Measurements from ENCODE around the gene TNS3.
A peak's percentile ranks its signal among the peaks of the same experiment; 100 is the strongest.

The TNS3 gene

DNA sequence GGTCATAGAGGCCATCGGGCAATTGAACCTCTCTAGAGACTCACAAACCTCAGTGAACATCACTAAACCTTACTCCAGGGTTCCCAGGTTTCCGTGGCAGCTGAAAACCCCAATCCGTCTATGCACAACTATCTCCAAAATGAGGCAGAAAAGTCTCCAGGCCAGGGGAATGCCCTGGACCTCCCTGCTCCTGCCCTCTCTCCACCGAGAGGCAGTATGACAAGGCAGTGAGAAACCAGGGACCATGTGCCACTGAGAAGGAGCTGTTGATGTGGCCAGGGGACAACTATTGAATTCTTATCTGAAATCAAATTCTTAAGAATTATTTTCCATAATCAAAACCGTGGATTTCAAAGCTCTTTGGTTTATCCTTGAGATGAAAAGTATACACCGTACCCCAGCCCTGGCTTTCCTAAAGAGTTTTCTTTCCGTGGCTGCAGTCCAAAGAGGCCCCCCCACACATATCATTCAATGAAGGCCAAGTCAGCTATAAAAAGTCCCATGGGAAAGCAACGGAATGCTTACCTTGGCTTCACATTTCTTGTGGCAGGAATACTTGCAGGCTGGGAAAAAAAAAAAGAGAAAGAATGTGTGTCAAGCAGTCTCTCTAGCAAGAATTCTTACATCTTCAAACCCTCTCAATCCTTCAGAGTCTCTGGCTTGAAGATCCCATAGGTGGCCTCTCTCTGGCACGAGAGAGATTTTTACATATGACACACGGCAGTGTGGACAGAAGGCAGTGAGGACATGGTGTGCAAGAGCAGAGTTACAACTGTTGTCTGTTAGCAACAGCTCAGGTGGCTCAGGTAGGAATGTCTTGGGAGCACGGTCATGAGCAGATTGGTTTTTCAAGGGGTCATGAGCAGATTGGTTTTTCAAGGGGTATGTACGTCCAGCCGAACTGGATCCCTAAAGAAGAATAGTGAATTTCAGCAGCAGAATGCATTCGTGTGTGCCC lies 75.2 kb downstream of the TNS3 start:
- TF ChIP-seq POLR2A (IDR thresholded peaks at IDR 0.05; ENCODE audit: low read length) (no peak), GATA1 (IDR thresholded peaks at IDR 0.05; ENCODE audit: low read depth, low read length) (no peak)

DNA sequence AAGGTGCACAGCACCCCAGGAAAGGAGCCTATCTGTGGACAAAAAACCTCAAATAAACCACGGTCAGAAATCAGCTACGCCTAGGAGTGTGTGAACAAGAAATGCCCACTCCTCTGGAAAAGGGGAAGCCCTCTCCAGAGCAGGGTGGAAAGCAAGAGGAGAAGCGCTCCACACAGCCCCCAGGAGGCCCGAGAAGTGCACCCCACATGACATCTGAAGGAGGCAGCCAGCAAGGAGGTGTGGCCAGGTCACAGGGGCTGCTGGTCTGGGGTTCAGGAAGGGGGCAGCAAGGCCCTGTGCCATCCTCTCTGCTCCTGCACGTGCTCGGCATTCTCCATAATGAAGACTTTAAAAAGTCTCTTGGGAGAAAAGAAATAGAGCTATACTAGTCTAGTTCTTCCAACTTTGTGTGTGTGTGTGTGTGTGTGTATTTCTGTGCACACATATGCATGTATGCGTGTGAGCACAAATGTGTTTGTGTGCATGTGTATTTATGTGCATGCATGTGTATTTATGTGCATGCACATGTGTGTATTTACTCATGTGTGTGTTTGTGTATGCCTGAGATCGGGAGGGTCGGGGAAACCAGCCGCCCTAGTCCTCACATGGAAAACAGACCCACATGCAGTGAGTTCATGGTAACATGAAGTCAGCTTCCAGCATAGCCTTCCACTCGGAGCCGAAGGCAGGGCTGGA lies 76.5 kb downstream of the TNS3 start:
- no peak for DNase-seq
- TF ChIP-seq GATA1 (IDR thresholded peaks at IDR 0.05; ENCODE audit: low read depth, low read length), result no peak
- no peak for TF ChIP-seq POLR2A (IDR thresholded peaks at IDR 0.05; ENCODE audit: low read length)

More for the DNA sequence above, 75.2 kb downstream of the TNS3 start:
- DNase-seq, result no peak

- TF ChIP-seq POLR2A (IDR thresholded peaks at IDR 0.05; ENCODE audit: low read length) (no peak), GATA1 (IDR thresholded peaks at IDR 0.05; ENCODE audit: low read depth, low read length) (no peak)
- DNase-seq, result no peak
These were observed 77.2 kb downstream of the TNS3 start for GRCh38 chr7:47504551-47505311.

DNA sequence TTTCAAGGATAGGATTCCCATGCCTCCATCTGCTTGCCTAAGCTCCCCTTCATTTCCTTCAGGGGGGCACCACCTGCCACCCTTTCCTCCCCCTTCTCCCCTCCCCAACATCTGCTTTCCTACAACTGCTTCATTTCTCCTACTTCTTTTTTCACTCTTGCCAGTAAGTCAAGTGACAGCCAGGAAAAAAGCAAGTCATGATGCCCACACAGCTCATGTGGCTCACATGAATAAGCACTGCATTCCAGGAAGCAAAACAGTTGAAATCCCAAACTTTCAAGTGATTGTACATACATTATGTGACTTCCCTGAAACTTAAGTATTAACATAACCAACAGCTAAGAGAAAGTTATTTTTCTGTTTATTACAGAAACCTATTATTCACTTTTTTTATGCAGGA lies 78.6 kb downstream of the TNS3 start:
- peak in 1 of 2 experiments; percentile 17 for DNase-seq
- TF ChIP-seq POLR2A (IDR thresholded peaks at IDR 0.05; ENCODE audit: low read length), result no peak
- no peak for TF ChIP-seq GATA1 (IDR thresholded peaks at IDR 0.05; ENCODE audit: low read depth, low read length)

GRCh38 chr7:47502240-47502877 lies 79.6 kb downstream of the TNS3 start:
- no peak for TF ChIP-seq POLR2A (IDR thresholded peaks at IDR 0.05; ENCODE audit: low read length)
- DNase-seq, result no peak

DNA sequence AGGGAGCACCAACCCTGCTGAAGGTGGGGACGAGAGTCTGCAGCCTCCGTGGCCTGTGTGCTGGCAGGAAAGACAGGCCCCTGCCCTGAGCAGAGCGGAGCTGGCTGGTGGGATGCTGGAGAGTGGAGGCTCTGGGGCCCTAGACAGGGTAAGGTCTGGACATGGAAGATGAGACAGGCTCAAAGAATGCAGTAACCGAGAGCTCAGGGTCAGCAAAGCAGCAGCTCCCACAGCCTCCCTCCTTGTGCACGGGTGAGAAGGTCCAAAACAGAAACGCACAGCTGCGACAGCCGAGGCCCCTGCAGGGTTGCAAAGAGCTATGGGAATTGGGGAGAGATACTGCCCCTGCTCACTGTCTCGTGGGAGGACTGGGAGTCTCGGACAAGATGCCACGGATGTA lies 80.5 kb downstream of the TNS3 start:
- DNase-seq, result no peak
- TF ChIP-seq GATA1 (IDR thresholded peaks at IDR 0.05; ENCODE audit: low read depth, low read length) (no peak), POLR2A (IDR thresholded peaks at IDR 0.05; ENCODE audit: low read length) (no peak)

DNA sequence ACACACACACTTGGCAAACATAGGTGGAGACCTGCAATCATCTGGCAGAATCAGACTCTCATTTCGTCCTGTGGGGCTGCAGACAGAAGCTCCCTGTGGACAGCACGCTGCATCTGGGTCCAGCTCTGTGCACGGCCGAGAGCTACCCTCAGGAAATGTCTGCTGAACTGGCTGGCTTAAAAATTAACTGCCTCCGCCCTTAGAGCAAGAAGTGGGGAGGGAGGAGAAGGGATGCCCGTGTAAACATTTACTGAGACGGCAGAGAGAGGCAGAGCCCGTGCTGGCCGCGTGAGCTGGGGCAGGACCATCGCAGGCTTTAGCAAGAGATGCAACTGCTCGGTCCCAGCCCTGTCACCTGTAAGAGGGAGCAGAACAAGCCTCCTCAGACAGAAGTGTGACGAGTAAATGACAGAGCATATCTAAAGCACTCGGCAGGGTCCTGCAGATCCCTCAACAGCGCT lies 81.8 kb downstream of the TNS3 start:
- DNase-seq, result no peak
- TF ChIP-seq GATA1 (IDR thresholded peaks at IDR 0.05; ENCODE audit: low read depth, low read length) (no peak), POLR2A (IDR thresholded peaks at IDR 0.05; ENCODE audit: low read length) (no peak)

DNA sequence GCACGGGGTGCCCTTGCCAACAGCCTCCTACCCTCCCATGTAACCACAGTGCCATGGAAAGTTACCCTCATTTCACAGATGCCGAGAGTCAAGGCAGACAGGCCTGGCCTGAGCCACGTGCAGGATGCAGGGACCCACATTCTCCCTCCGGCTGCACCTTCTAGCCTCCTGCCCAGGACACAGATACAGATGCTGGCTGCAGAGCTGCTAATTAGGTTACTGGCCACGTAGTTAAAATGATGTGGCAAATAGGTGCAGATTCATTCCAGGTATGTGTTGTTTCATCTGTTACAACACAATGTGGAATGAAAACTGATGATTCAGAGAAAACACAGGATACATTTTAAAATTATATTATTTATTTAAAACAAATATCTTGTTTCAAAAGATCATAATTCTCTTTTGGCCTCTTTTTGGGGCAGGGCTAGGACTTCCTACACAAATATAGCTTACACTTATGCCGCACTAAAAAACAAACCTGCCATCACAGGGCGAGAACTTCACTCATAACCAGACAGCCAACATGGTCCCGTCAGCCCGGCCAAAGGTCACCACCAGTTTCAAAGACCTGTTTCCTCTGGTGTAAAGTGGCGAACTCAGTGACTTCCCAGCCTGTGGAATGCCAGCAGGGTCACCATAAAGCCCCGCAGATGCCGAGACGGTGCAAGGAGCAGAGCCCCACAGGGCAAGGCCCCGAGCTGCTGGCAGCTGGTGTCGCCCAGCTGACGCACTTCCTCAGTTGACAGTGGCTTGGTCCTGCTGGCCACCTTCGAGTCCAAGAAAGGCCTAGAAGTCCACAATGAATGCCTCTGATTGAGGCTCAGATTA lies 83.5 kb downstream of the TNS3 start:
- no peak for TF ChIP-seq GATA1 (IDR thresholded peaks at IDR 0.05; ENCODE audit: low read depth, low read length)
- no peak for TF ChIP-seq POLR2A (IDR thresholded peaks at IDR 0.05; ENCODE audit: low read length)
- DNase-seq, result no peak

DNA sequence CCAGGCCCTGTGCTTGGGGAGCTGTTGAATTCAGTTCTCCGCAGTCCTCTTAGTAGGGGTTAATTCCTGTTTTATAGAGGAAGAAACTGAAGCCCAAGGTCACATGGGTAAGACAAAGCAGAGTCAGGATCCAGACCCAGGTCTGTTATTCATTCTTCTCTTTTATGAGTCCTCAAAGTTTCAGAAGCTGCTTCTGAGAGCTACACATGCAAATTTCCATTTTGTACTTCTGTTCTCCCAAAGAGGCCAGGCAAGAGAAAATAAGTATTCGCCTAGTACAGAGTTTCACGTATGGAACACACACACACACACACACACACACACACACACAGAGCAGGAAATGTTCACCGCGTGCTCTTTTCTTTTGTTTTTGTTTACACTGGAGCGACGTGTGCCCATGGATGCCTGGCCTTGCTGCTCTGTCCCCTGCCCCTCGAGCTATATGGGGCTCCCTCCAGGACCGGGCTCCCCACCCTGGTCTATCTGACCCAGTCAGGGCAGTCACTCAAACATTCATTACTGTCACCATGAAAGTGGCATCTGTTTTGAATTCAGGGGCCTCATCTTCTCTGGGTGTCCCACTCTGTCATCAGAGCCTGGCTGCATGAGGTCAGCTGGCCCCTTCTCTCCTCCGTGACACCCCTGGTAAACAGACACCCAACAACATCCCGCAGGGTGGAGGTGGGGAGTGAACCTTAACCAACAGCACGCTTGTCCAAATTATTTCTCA lies 84.4 kb downstream of the TNS3 start:
- no peak for DNase-seq

DNA sequence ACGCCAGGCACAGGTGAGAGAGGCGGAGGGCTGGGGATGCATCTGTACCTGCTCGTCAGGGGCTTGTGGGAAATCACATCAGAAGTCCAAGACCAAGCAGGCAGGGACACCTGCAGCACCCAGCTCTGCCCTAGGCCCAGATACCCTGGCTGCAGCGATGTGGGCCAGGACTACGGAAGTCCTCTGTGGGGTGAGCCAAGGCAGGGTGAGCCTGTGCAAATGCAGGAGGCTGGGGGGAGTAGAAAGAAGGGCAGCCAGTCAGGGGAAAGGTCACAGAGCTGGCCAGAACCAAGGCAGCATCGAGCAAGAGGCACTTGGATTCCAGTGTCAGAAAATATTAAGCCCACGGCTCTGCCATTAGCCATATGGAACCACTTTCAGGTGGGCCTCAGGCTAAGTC lies 85.2 kb downstream of the TNS3 start:
- TF ChIP-seq GATA1 (IDR thresholded peaks at IDR 0.05; ENCODE audit: low read depth, low read length), result no peak
- TF ChIP-seq POLR2A (IDR thresholded peaks at IDR 0.05; ENCODE audit: low read length), result no peak
- no peak for DNase-seq

More for the DNA sequence above, 84.4 kb downstream of the TNS3 start:
- TF ChIP-seq POLR2A (IDR thresholded peaks at IDR 0.05; ENCODE audit: low read length) (no peak), GATA1 (IDR thresholded peaks at IDR 0.05; ENCODE audit: low read depth, low read length) (no peak)

DNA sequence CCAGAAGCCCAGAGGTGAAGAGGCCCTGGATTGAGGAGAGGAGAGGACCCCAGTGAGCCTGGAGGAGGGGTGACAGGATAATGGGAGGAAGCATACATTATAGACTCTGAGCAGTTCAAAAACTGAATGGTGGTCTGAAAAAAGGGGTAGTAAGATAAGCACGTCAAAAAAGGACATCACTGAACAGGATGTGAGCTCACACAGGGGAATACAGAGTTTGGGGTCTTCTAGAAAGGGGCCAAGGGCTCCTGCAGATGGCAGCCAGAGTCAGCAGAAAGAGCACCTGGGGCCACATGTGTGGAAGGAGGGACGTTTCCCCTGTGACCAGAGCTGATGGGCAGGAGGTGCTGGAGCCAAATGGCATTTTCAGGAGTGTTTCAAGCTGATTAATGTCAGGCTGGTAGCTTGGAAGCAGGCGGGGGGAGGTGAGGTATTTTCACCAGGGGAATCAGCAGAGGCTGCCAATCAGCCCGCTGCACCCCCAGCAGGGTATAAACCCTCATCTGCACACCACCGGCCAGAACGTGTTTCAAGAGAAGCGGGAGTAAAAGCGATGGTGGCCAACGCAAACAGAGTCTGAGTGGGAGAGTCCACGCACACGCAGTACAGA lies 85.8 kb downstream of the TNS3 start:
- TF ChIP-seq GATA1 (IDR thresholded peaks at IDR 0.05; ENCODE audit: low read depth, low read length), result no peak
- TF ChIP-seq POLR2A (IDR thresholded peaks at IDR 0.05; ENCODE audit: low read length), result no peak
- DNase-seq, result no peak
